ENCODE results near the gene RPL19. TPM values are rescaled to one million over a fixed set of nuclear protein-coding genes. Genes with fewer than 3 reads are reported as not detected.

The RPL19 gene
- total RNA-seq, 1 experiment from 2014 or later: 3,055 TPM

GRCh38 chr17:39170109-39170508, 30.0 kb upstream of the RPL19 start:
- Mint-ChIP-seq H3K9me3 (ENCODE audit: unreplicated experiment) (no peaks in the 10 kb centered on the region), H3K27ac (ENCODE audit: low read depth, unreplicated experiment) (no peak overlapping the region), H3K4me3 (ENCODE audit: unreplicated experiment) (no peak overlapping the region), H3K36me3 (ENCODE audit: insufficient read depth, unreplicated experiment) (peaks cover 8% of the 10 kb centered on the region), H3K27me3 (ENCODE audit: insufficient read depth, unreplicated experiment) (peaks cover 12% of the 10 kb centered on the region), H3K4me1 (ENCODE audit: insufficient read depth, unreplicated experiment) (peaks cover 7% of the 10 kb centered on the region)
- DNase-seq (ENCODE audit: unreplicated experiment): no peak
- ChIA-PET CTCF (no interaction called here), POLR2A (interaction anchor here (0.8 kb wide), 1 partner anchor 322 kb away, joined by 3 read pairs; no protein-coding TSS in a partner anchor)
- no TSS peak for BruUV-seq (replicated peaks)
- TF ChIP-seq CTCF (IDR thresholded peaks at IDR 0.05; ENCODE audit: unreplicated experiment): no peak
- intact Hi-C loops (cut with micrococcal nuclease): no loop called here

- H3K4me1 Mint-ChIP-seq (ENCODE audit: insufficient read depth, unreplicated experiment): peaks cover 7% of the 10 kb centered on the region
- H3K27ac Mint-ChIP-seq (ENCODE audit: low read depth, unreplicated experiment): no peak overlapping the region
- no peaks in the 10 kb centered on the region for H3K9me3 Mint-ChIP-seq (ENCODE audit: unreplicated experiment)
- TF ChIP-seq CTCF (IDR thresholded peaks at IDR 0.05; ENCODE audit: unreplicated experiment): no peak
- no peak overlapping the region for H3K4me3 Mint-ChIP-seq (ENCODE audit: unreplicated experiment)
- peaks cover 8% of the 10 kb centered on the region for H3K36me3 Mint-ChIP-seq (ENCODE audit: insufficient read depth, unreplicated experiment)
- no TSS peak for BruUV-seq (replicated peaks)
- peaks cover 11% of the 10 kb centered on the region for H3K27me3 Mint-ChIP-seq (ENCODE audit: insufficient read depth, unreplicated experiment)
- intact Hi-C loops (cut with micrococcal nuclease): no loop called here
- no peak for DNase-seq (ENCODE audit: unreplicated experiment)
- ChIA-PET POLR2A (interaction anchor here (0.8 kb wide), 1 partner anchor 322 kb away, joined by 3 read pairs; no protein-coding TSS in a partner anchor), CTCF (no interaction called here)
Measured at GRCh38 chr17:39170558-39170957, 29.5 kb upstream of the RPL19 start.

GRCh38 chr17:39171933-39172332, 28.1 kb upstream of the RPL19 start:
- POLR2A ChIA-PET: no interaction called here
- no peak for DNase-seq (ENCODE audit: unreplicated experiment)
- CTCF ChIA-PET: interaction anchor here (0.6 kb wide), 1 partner anchor 548 kb away, joined by 3 read pairs; no protein-coding TSS in a partner anchor
- Mint-ChIP-seq H3K27me3 (ENCODE audit: insufficient read depth, unreplicated experiment) (peaks cover under 1% of the 10 kb centered on the region), H3K9me3 (ENCODE audit: unreplicated experiment) (no peaks in the 10 kb centered on the region), H3K4me3 (ENCODE audit: unreplicated experiment) (no peak overlapping the region), H3K36me3 (ENCODE audit: insufficient read depth, unreplicated experiment) (peaks cover 8% of the 10 kb centered on the region), H3K27ac (ENCODE audit: low read depth, unreplicated experiment) (no peak overlapping the region), H3K4me1 (ENCODE audit: insufficient read depth, unreplicated experiment) (peaks cover 2% of the 10 kb centered on the region)
- TF ChIP-seq CTCF (IDR thresholded peaks at IDR 0.05; ENCODE audit: unreplicated experiment): no peak
- BruUV-seq (replicated peaks): no TSS peak
- intact Hi-C loops (cut with micrococcal nuclease): no loop called here

GRCh38 chr17:39173080-39173479, 27.0 kb upstream of the RPL19 start:
- no peaks in the 10 kb centered on the region for H3K4me1 Mint-ChIP-seq (ENCODE audit: insufficient read depth, unreplicated experiment)
- H3K27ac Mint-ChIP-seq (ENCODE audit: low read depth, unreplicated experiment): no peak overlapping the region
- BruUV-seq (replicated peaks): no TSS peak
- TF ChIP-seq CTCF (IDR thresholded peaks at IDR 0.05; ENCODE audit: unreplicated experiment): no peak
- CTCF ChIA-PET: interaction anchor here (0.6 to 6.6 kb wide), 2 partner anchors 8 to 20 kb away, joined by 5 to 44 read pairs; partner anchors contain the start of gene ARL5C
- no peak overlapping the region for H3K4me3 Mint-ChIP-seq (ENCODE audit: unreplicated experiment)
- no peak for DNase-seq (ENCODE audit: unreplicated experiment)
- H3K36me3 Mint-ChIP-seq (ENCODE audit: insufficient read depth, unreplicated experiment): peaks cover 18% of the 10 kb centered on the region
- POLR2A ChIA-PET: interaction anchor here (0.6 to 0.7 kb wide), 2 partner anchors 14 to 778 kb away, joined by 3 to 6 read pairs; no protein-coding TSS in a partner anchor
- no peaks in the 10 kb centered on the region for H3K9me3 Mint-ChIP-seq (ENCODE audit: unreplicated experiment)
- intact Hi-C loops (cut with micrococcal nuclease): no loop called here
- no peaks in the 10 kb centered on the region for H3K27me3 Mint-ChIP-seq (ENCODE audit: insufficient read depth, unreplicated experiment)
